Esophagus (tissue), 2 donors: ENCODE measurements around the gene ZCCHC17. TPM values are rescaled to one million over a fixed set of nuclear protein-coding genes. Genes with fewer than 3 reads are reported as not detected.

Experiments used
- H3K27ac ChIP-seq, 2 donors: one replicate each; pipeline ENCODE4 v1.5.1; 2013; ENCODE audit warnings: low read depth in 2 of 2, mild to moderate bottlenecking in 2 of 2, inconsistent platforms in 1 of 2, low read length in 1 of 2, moderate library complexity in 1 of 2
- H3K27me3 ChIP-seq, 2 donors: one replicate each; pipeline ENCODE4 v1.6.1; 2013; ENCODE audit warnings: low read length in 2 of 2, control low read depth in 1 of 2, mild to moderate bottlenecking in 1 of 2; ENCODE audit not compliant: insufficient read depth in 2 of 2, control insufficient read depth in 1 of 2
- H3K36me3 ChIP-seq, 2 donors: one replicate each; pipeline ENCODE4 v1.6.1; 2013; ENCODE audit warnings: low read length in 1 of 2; ENCODE audit not compliant: control insufficient read depth in 2 of 2, insufficient read depth in 2 of 2
- H3K4me1 ChIP-seq, 2 donors: one replicate each; pipeline ENCODE4 v1.6.1; 2013; ENCODE audit warnings: low read length in 1 of 2; ENCODE audit not compliant: control insufficient read depth in 2 of 2, insufficient read depth in 2 of 2
- H3K4me3 ChIP-seq, 2 donors: one replicate each; pipeline ENCODE4 v1.5.1; 2013; ENCODE audit warnings: low read length in 2 of 2, mild to moderate bottlenecking in 2 of 2, low read depth in 1 of 2, moderate library complexity in 1 of 2
- H3K9me3 ChIP-seq, 2 donors: one replicate each; pipeline ENCODE4 v1.6.1; 2013; ENCODE audit warnings: mild to moderate bottlenecking in 2 of 2, low read depth in 1 of 2, low read length in 1 of 2, moderate library complexity in 1 of 2; ENCODE audit not compliant: control insufficient read depth in 2 of 2, insufficient read depth in 1 of 2
- WGBS, 2 donors: extraction: QIAGEN DNeasy Blood & Tissue Kit; methylation state at CpG; one replicate each; pipeline ENCODE4 v1.1.7; 2013; 5-methylcytosine and 5-hydroxymethylcytosine counted together
- polyA plus RNA-seq, 2 donors: library from polyadenylated mRNA; stranded (reverse); fragments of 200-250 nt; gene quantifications; one replicate each; pipeline ENCODE4 v1.2.3, GENCODE V29; 2013
- donor health status: healthy with polysubstance abuse.
- donor health status: Bipolar disorder and iron deficiency.

Gene ZCCHC17
- polyA plus RNA-seq, 2 donors: 16.9 to 20.3 TPM

- 44 to 50% methylated on average over 10 of the region's 10 CpGs for WGBS, 2 donors
- Histone ChIP-seq H3K4me1 (peaks cover 6 to 9% of the 10 kb centered on the region in 2 donors), H3K27me3 (no peaks in the 10 kb centered on the region), H3K9me3 (no peaks in the 10 kb centered on the region), H3K4me3 (peak overlapping the region; percentile 26 to 31), H3K27ac (peak overlapping the region; percentile 47 to 82), H3K36me3 (no peaks in the 10 kb centered on the region)
These were observed 75.9 kb downstream of the ZCCHC17 start for GRCh38 chr1:31372751-31373055.

- H3K9me3 ChIP-seq: no peaks in the 10 kb centered on the region
- 2 to 11% methylated on average over 44 of the region's 44 CpGs for WGBS, 2 donors
- no peaks in the 10 kb centered on the region for H3K27me3 ChIP-seq
- H3K27ac ChIP-seq: peak within 1 kb of the TSS; percentile 47 to 82
- no peaks in the 10 kb centered on the region for H3K36me3 ChIP-seq
- peak within 1 kb of the TSS; percentile 26 to 31 for H3K4me3 ChIP-seq
- H3K4me1 ChIP-seq: peaks cover 6 to 9% of the 10 kb centered on the region in 2 donors
These were observed 76.4 kb downstream of the ZCCHC17 start, which contains the start of gene FABP3 for GRCh38 chr1:31373056-31373896. FABP3 (minus strand) TSS chr1:31373076; CDS start chr1:31373014, 62 bp downstream.

GRCh38 chr1:31373897-31374486 is 77.2 kb downstream of the ZCCHC17 start:
- no peaks in the 10 kb centered on the region for H3K36me3 ChIP-seq
- no peaks in the 10 kb centered on the region for H3K27me3 ChIP-seq
- peaks cover 6 to 9% of the 10 kb centered on the region in 2 donors for H3K4me1 ChIP-seq
- peak overlapping the region in 1 of 2 donors; percentile 43 for H3K27ac ChIP-seq
- WGBS, 2 donors: 34 to 37% methylated on average over 11 of the region's 11 CpGs
- H3K9me3 ChIP-seq: no peaks in the 10 kb centered on the region
- peak overlapping the region in 1 of 2 donors; percentile 31 for H3K4me3 ChIP-seq

- WGBS, 2 donors: 62 to 66% methylated on average over 7 of the region's 7 CpGs
- H3K4me1 ChIP-seq: peaks cover 6 to 9% of the 10 kb centered on the region in 2 donors
- H3K9me3 ChIP-seq: no peaks in the 10 kb centered on the region
- H3K27ac ChIP-seq: no peak overlapping the region
- no peaks in the 10 kb centered on the region for H3K27me3 ChIP-seq
- no peaks in the 10 kb centered on the region for H3K36me3 ChIP-seq
- H3K4me3 ChIP-seq: no peak overlapping the region
These were observed 77.8 kb downstream of the ZCCHC17 start for GRCh38 chr1:31374511-31375196.

GRCh38 chr1:31376375-31377134 is 79.7 kb downstream of the ZCCHC17 start:
- 70 to 79% methylated on average over 8 of the region's 8 CpGs for WGBS, 2 donors
- Histone ChIP-seq H3K36me3 (no peaks in the 10 kb centered on the region), H3K4me3 (no peak overlapping the region), H3K4me1 (peaks cover 8 to 12% of the 10 kb centered on the region in 2 donors), H3K27ac (no peak overlapping the region), H3K9me3 (no peaks in the 10 kb centered on the region), H3K27me3 (no peaks in the 10 kb centered on the region)

GRCh38 chr1:31377364-31377863 is 80.6 kb downstream of the ZCCHC17 start:
- Histone ChIP-seq H3K27me3 (no peaks in the 10 kb centered on the region), H3K9me3 (no peaks in the 10 kb centered on the region), H3K4me1 (peaks cover 8 to 12% of the 10 kb centered on the region in 2 donors), H3K27ac (no peak overlapping the region), H3K4me3 (no peak overlapping the region), H3K36me3 (no peaks in the 10 kb centered on the region)
- WGBS, 2 donors: 82 to 95% methylated on average over 3 of the region's 3 CpGs

- H3K36me3 ChIP-seq: no peaks in the 10 kb centered on the region
- no peak overlapping the region for H3K27ac ChIP-seq
- no peaks in the 10 kb centered on the region for H3K9me3 ChIP-seq
- no peak overlapping the region for H3K4me3 ChIP-seq
- H3K27me3 ChIP-seq: no peaks in the 10 kb centered on the region
- peaks cover 7 to 8% of the 10 kb centered on the region in 2 donors for H3K4me1 ChIP-seq
These were observed 81.2 kb downstream of the ZCCHC17 start for GRCh38 chr1:31378001-31378400.

GRCh38 chr1:31380181-31380580 is 83.3 kb downstream of the ZCCHC17 start:
- Histone ChIP-seq H3K4me3 (no peak overlapping the region), H3K36me3 (no peaks in the 10 kb centered on the region), H3K27ac (no peak overlapping the region), H3K9me3 (no peaks in the 10 kb centered on the region), H3K4me1 (peaks cover 2 to 3% of the 10 kb centered on the region in 2 donors), H3K27me3 (no peaks in the 10 kb centered on the region)
- WGBS, 2 donors: 50 to 63% methylated on average over 3 of the region's 3 CpGs
